B cell (primary cell): ENCODE results near the gene RAC2. TPM values are rescaled to one million over a fixed set of nuclear protein-coding genes. Genes with fewer than 3 reads are reported as not detected.

Experiments
- ATAC-seq: fragments of 200-7000 bp; cut with Tn5 transposase; one replicate; pipeline ENCODE4 v1.10.0; 2021; ENCODE audit warnings: low read depth, mild to moderate bottlenecking, moderate number of reproducible peaks, moderate library complexity
- CTCF ChIA-PET: fragments of 350-600 bp; sonication (Branson Sonifier 250); formaldehyde crosslinking; loops from one replicate; lab custom pipeline; 2021; ENCODE audit warnings: antibody characterized with exemption, inconsistent platforms; lab: Charles Lee
- POLR2A ChIA-PET: fragments of 350-600 bp; sonication (Branson Sonifier 250); formaldehyde crosslinking; loops from one replicate; lab custom pipeline; 2021; ENCODE audit warnings: antibody characterized with exemption; lab: Charles Lee
- DNase-seq: peaks from one replicate; pipeline ENCODE4 v3.0.0; 2013
- H2AFZ ChIP-seq: 2 replicates; pipeline ENCODE4 v1.6.1; 2012; ENCODE audit warnings: mild to moderate bottlenecking, low read depth, low read length; ENCODE audit not compliant: insufficient read depth, poor library complexity, severe bottlenecking
- H3K27ac ChIP-seq, 2 donors: 1 replicate in 1 of 2; 2 replicates in 1 of 2; pipeline ENCODE4 v1.5.1; 2012 to 2013; ENCODE audit warnings: low read length in 2 of 2, mild to moderate bottlenecking in 2 of 2, moderate library complexity in 1 of 2
- H3K27me3 ChIP-seq, 4 experiments: fragments of 200-600 bp in 1 of 4; sonication (generic) in 1 of 4; replicated peaks in 1 of 4; 1 replicate in 2 of 4; 2 replicates in 2 of 4; pipeline versions ENCODE4 v1.6.1 to v1.7.0; 2013 to 2016; ENCODE audit warnings: low read length in 3 of 4, mild to moderate bottlenecking in 2 of 4, mixed read lengths in 1 of 4, moderate library complexity in 1 of 4; ENCODE audit not compliant: insufficient read depth in 4 of 4, control insufficient read depth in 3 of 4; ENCODE audit errors: control extremely low read depth in 1 of 4
- H3K36me3 ChIP-seq, 2 experiments: replicated peaks in 1 of 2; 1 replicate in 1 of 2; 2 replicates in 1 of 2; pipeline versions ENCODE4 v1.6.1 to v1.7.1; 2013; ENCODE audit warnings: low read length in 1 of 2; ENCODE audit not compliant: insufficient read depth in 2 of 2, control insufficient read depth in 1 of 2; ENCODE audit errors: control extremely low read depth in 1 of 2, extremely low read depth in 1 of 2
- H3K4me1 ChIP-seq, 2 donors: fragments of 200-600 bp in 1 of 2; sonication (generic) in 1 of 2; 1 replicate in 1 of 2; 2 replicates in 1 of 2; pipeline versions ENCODE4 v1.5.1 to v1.6.1; 2013 to 2017; ENCODE audit warnings: low read length in 2 of 2; ENCODE audit not compliant: control insufficient read depth in 2 of 2, insufficient read depth in 2 of 2
- H3K4me2 ChIP-seq: replicated peaks from 2 replicates; pipeline ENCODE3; 2012; ENCODE audit warnings: mild to moderate bottlenecking, low read depth, low read length; ENCODE audit not compliant: poor library complexity, severe bottlenecking
- H3K4me3 ChIP-seq, 5 experiments: fragments of 200-600 bp in 1 of 5; sonication (generic) in 1 of 5; 1 replicate in 3 of 5; 2 replicates in 2 of 5; pipeline versions ENCODE4 v1.5.1 to v1.7.0; 2011 to 2016; ENCODE audit warnings: low read length in 4 of 5, mild to moderate bottlenecking in 4 of 5, low read depth in 2 of 5, control low read depth in 1 of 5, moderate library complexity in 1 of 5; ENCODE audit not compliant: insufficient read depth in 1 of 5; ENCODE audit errors: control extremely low read depth in 1 of 5, extremely low read depth in 1 of 5
- H3K79me2 ChIP-seq: fragments of 200-600 bp; sonication (generic); one replicate; pipeline ENCODE4 v1.6.0; 2016; ENCODE audit warnings: low read length; ENCODE audit not compliant: control insufficient read depth, insufficient read depth
- H3K9ac ChIP-seq: fragments of 200-600 bp; sonication (generic); 2 replicates; pipeline ENCODE4 v1.6.1; 2017; ENCODE audit warnings: mild to moderate bottlenecking, low read length, moderate library complexity
- H3K9me3 ChIP-seq, 3 donors: one replicate each; pipeline versions ENCODE4 v1.6.1 to v1.7.1; 2013; ENCODE audit warnings: low read length in 2 of 3; ENCODE audit not compliant: control insufficient read depth in 2 of 3, insufficient read depth in 1 of 3; ENCODE audit errors: control extremely low read depth in 1 of 3
- H4K20me1 ChIP-seq: 2 replicates; pipeline ENCODE4 v1.6.0; 2012; ENCODE audit warnings: mild to moderate bottlenecking, low read length; ENCODE audit not compliant: insufficient read depth, control insufficient read depth, poor library complexity, severe bottlenecking
- H3K27ac Mint-ChIP-seq: one replicate; pipeline ENCODE4 v1.8.0; 2021; ENCODE audit warnings: mixed read lengths
- H3K27me3 Mint-ChIP-seq: one replicate; pipeline ENCODE4 v1.8.0; 2021; ENCODE audit warnings: mixed read lengths
- H3K4me1 Mint-ChIP-seq: one replicate; pipeline ENCODE4 v1.8.0; 2021; ENCODE audit warnings: mixed read lengths
- H3K4me3 Mint-ChIP-seq: one replicate; pipeline ENCODE4 v1.8.0; 2021; ENCODE audit warnings: mixed read lengths
- H3K9me3 Mint-ChIP-seq: one replicate; pipeline ENCODE4 v1.8.0; 2022; ENCODE audit warnings: mixed read lengths; ENCODE audit not compliant: insufficient read depth
- EZH2 ChIP-seq: IDR thresholded peaks from 2 replicates; pipeline ENCODE4 v1.6.1; 2012; ENCODE audit warnings: borderline replicate concordance, low read depth, mild to moderate bottlenecking, moderate library complexity, low read length; ENCODE audit not compliant: insufficient read depth, poor library complexity, severe bottlenecking
- WGBS: methylation state at CpG from one replicate; pipeline ENCODE4 v1.1.5; 2013; ENCODE audit warnings: missing lambda C conversion rate; ENCODE audit not compliant: insufficient coverage; 5-methylcytosine and 5-hydroxymethylcytosine counted together
- intact Hi-C: fragments of 100-400 bp; cut with micrococcal nuclease; formaldehyde crosslinking; loops from one replicate; pipeline ENCODE4 v1.10.0; 2022
- polyA plus RNA-seq: library from polyadenylated mRNA; depleted of rRNA; stranded (reverse); fragments of >200 nt; gene quantifications from 2 replicates; pipeline ENCODE4 v1.2.3, GENCODE V29; 2012
- total RNA-seq, 2 donors: library from RNA; stranded (reverse); fragments of 120-200 nt in 1 of 2; gene quantifications; 1 replicate in 1 of 2; 2 replicates in 1 of 2; pipeline versions ENCODE4 v1.2.3 to v1.2.4, GENCODE V29; 2013 to 2022
- TF ChIP-seq, protein P1 (sequence below): fragments of 200-600 bp; IDR thresholded peaks from one replicate; pipeline ENCODE4 v1.8.0; 2022; ENCODE audit warnings: antibody characterized with exemption, mild to moderate bottlenecking

The RAC2 gene
- total and polyA plus RNA-seq, 2 donors (not counting 1 experiment from before 2014, with no cell fraction given): 273 to 776 TPM

DNA sequence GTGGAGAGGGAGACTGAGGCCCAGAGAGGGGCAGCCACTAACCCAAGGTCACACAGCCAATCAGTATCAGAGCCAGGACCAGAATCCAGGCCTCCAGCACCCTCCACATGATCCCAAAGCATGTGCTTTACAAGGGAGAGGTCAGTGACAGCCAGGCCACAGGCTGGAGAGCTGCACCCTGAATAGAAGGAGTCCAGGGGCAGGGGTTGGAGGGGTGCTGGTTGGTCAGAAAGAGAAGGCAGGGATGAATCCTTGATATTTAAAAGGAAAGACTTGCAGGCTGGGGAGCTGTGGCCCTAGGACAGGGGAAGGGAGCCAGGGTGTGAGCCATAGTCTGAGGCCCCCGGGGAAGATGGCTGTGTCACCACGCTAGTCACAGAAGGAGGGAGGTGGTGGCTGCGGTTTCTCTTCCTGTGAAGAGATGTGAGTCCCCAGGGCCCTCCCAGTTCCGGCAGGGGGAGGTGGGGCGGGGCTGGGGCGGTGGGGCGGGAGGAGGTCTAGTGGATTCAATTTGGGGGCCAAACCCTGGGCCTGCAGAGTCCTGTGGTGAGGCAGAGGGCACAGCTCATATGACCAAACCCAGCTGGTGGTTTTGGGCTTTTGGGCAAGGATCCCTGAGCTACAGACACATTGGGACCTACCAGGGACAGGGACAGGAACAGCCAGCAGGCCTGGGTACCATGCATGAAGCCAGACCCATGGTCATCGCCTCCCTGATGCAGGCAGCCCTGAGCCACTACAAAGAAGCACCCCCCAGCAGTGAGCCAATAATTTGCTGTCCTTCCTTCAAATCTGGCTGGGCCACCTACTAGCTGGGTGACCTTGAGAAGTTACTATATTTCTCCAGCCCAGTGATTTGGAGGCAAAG is 14.0 kb downstream of the RAC2 start:
- DNase-seq: peak; percentile 85
- H3K27me3 ChIP-seq: no peaks in the 10 kb centered on the region
- H3K4me2 ChIP-seq: peak overlapping the region; percentile 81
- H3K36me3 ChIP-seq: peaks cover 0 to 90% of the 10 kb centered on the region in 2 experiments
- peaks cover 85 to 95% of the 10 kb centered on the region in 2 donors for H3K4me1 ChIP-seq
- peaks cover 27% of the 10 kb centered on the region for H4K20me1 ChIP-seq
- intact Hi-C loops: loop anchor here (1.0 kb wide), 2 partner anchors 11 to 12 kb away; no protein-coding TSS in a partner anchor
- ChIA-PET POLR2A (interaction anchor here (1.3 to 4.0 kb wide), 7 partner anchors 8 to 80 kb away, joined by 3 to 58 read pairs (median 12); partner anchors contain the start of gene RAC2), CTCF (interaction anchor here (0.8 to 7.2 kb wide), 9 partner anchors 8 to 228 kb away, joined by 3 to 95 read pairs (median 14); partner anchors contain the start of gene RAC2)
- Mint-ChIP-seq H3K4me1 (peaks cover 88% of the 10 kb centered on the region), H3K27me3 (no peaks in the 10 kb centered on the region), H3K27ac (peak overlapping the region; percentile 100), H3K9me3 (no peaks in the 10 kb centered on the region), H3K4me3 (peak overlapping the region; percentile 86)
- H3K9me3 ChIP-seq: no peaks in the 10 kb centered on the region
- H3K79me2 ChIP-seq: peaks cover 65% of the 10 kb centered on the region
- TF ChIP-seq, protein P1, sequence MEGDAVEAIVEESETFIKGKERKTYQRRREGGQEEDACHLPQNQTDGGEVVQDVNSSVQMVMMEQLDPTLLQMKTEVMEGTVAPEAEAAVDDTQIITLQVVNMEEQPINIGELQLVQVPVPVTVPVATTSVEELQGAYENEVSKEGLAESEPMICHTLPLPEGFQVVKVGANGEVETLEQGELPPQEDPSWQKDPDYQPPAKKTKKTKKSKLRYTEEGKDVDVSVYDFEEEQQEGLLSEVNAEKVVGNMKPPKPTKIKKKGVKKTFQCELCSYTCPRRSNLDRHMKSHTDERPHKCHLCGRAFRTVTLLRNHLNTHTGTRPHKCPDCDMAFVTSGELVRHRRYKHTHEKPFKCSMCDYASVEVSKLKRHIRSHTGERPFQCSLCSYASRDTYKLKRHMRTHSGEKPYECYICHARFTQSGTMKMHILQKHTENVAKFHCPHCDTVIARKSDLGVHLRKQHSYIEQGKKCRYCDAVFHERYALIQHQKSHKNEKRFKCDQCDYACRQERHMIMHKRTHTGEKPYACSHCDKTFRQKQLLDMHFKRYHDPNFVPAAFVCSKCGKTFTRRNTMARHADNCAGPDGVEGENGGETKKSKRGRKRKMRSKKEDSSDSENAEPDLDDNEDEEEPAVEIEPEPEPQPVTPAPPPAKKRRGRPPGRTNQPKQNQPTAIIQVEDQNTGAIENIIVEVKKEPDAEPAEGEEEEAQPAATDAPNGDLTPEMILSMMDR: no peak
- no peak for TF ChIP-seq EZH2
- WGBS: 2% methylated on average over 6 of the region's 8 CpGs
- H3K4me3 ChIP-seq: peak overlapping the region; percentile 13 to 30 (median 18)
- no peak overlapping the region for H2AFZ ChIP-seq
- peak overlapping the region; percentile 49 for H3K9ac ChIP-seq
- peak; percentile 87 for ATAC-seq
- peak overlapping the region; percentile 91 to 96 for H3K27ac ChIP-seq
